ENCODE measurements around the gene COX6A2. TPM values are rescaled to one million over a fixed set of nuclear protein-coding genes. Genes with fewer than 3 reads are reported as not detected.
A peak's percentile ranks its signal among the peaks of the same experiment; 100 is the strongest.

Gene COX6A2
- polyA plus RNA-seq, 1 donor = 7.8 TPM

DNA sequence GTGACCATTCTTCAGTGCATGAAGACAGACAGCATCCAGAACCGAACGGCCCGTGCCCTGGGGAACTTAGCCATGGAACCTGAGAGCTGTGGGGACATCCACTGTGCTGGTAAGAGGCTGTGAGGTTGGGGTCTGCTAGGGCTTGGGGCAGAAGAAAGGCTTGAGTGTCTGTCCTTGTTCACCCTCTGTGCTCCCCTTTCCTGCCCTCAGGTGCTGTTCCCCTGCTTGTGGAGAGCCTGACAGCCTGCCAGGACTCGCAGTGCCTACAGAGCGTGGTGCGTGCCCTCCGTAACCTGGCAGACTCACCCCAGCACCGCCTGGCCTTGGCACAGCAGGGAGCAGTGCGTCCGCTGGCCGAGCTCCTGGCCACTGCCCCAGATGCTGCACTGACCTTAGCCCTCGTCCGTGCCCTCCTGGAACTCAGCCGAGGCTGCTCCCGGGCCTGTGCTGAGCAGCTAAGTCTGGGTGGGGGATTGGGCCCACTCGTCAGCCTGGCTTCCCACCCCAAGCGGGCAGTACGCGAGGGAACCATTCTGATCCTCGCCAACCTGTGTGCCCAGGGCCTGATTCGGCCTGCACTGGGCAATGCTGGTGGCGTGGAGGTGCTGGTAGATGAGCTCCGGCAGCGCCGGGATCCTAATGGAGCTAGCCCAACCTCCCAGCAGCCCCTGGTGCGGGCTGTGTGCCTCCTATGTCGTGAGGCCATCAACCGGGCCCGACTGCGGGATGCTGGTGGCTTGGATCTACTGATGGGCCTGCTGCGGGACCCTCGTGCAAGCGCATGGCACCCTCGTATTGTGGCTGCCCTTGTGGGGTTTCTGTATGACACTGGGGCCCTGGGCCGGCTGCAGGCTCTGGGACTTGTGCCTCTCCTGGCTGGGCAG is 34.0 kb upstream of the COX6A2 start:
- Histone ChIP-seq H3K4me3 (ENCODE audit: low read length) (no peak overlapping the region), H3K27me3 (ENCODE audit: control insufficient read depth, insufficient read depth, low read length) (no peaks in the 10 kb centered on the region), H3K4me1 (ENCODE audit: control insufficient read depth, insufficient read depth, low read length) (peaks cover 14% of the 10 kb centered on the region), H3K36me3 (ENCODE audit: control insufficient read depth, insufficient read depth, low read length) (peaks cover 43% of the 10 kb centered on the region), H3K27ac (ENCODE audit: low read length) (no peak overlapping the region), H3K9me3 (ENCODE audit: control insufficient read depth, low read depth, low read length) (no peaks in the 10 kb centered on the region)
- no peak for DNase-seq
- no CpG with 5 or more reads among the region's 35 CpGs for WGBS (ENCODE audit: insufficient coverage, low lambda C conversion rate)

DNA sequence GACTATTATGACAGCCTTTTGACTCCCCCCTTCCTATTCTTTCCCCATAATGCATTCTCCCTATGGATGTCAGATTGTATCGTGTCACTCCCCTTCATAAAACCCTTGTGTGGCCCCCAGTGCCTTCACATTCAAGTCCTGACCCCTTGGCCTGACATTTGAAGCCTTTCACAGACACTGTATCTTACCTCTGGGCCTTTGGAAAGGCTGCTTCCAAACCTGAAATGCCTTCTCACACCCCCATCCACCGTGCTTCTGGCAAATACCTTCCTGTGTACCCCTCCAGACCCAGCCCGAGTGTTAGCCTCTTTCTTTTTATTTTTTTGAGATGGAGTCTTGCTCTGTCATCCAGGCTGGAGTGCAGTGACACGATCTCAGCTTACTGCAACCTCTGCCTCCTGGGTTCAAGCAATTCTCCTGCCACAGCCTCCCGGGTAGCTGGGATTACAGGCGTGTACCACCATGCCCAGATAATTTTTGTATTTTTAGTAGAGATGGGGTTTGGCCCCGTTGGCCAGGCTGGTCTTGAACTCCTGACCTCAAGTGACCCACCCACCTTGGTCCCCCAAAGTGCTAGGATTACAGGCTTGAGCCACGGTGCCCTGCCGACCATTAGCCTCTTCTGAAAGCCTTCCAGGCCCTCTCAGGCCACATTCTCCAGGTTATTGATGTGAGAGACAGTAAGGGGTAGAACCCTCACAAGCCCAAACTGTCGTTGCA is 33.2 kb upstream of the COX6A2 start:
- 83% methylated on average over 1 of the region's 10 CpGs for WGBS (ENCODE audit: insufficient coverage, low lambda C conversion rate)
- peaks cover 47% of the 10 kb centered on the region for H3K36me3 ChIP-seq (ENCODE audit: control insufficient read depth, insufficient read depth, low read length)
- peaks cover 22% of the 10 kb centered on the region for H3K4me1 ChIP-seq (ENCODE audit: control insufficient read depth, insufficient read depth, low read length)
- no peak for DNase-seq
- H3K27ac ChIP-seq (ENCODE audit: low read length) = no peak overlapping the region
- H3K4me3 ChIP-seq (ENCODE audit: low read length) = no peak overlapping the region
- no peaks in the 10 kb centered on the region for H3K27me3 ChIP-seq (ENCODE audit: control insufficient read depth, insufficient read depth, low read length)
- no peaks in the 10 kb centered on the region for H3K9me3 ChIP-seq (ENCODE audit: control insufficient read depth, low read depth, low read length)

DNA sequence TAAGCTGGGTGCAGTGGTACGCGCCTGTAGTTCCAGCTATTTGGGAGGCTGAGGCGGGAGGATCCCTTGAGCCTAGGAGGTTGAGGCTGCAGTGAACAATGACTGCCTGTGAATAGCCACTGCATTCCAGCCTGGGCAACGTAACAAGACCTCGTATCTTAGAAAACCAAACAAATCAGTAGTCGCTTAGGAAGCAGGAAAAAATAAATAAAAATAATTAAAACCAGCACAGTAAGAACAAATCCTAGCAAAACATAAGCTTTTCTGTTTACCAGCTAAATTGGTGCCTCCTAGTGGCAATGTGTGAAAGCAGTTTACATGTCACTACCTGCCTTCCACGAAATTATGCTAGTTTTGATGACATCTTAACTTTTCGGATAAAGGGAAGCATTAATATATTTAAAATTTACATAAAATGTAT is 32.4 kb upstream of the COX6A2 start:
- no peaks in the 10 kb centered on the region for H3K27me3 ChIP-seq (ENCODE audit: control insufficient read depth, insufficient read depth, low read length)
- peak overlapping the region; percentile 95 for H3K27ac ChIP-seq (ENCODE audit: low read length)
- peaks cover 22% of the 10 kb centered on the region for H3K4me1 ChIP-seq (ENCODE audit: control insufficient read depth, insufficient read depth, low read length)
- H3K9me3 ChIP-seq (ENCODE audit: control insufficient read depth, low read depth, low read length) = no peaks in the 10 kb centered on the region
- peaks cover 40% of the 10 kb centered on the region for H3K36me3 ChIP-seq (ENCODE audit: control insufficient read depth, insufficient read depth, low read length)
- 60% methylated on average over 4 of the region's 8 CpGs for whole genome bisulfite sequencing (ENCODE audit: insufficient coverage, low lambda C conversion rate)
- H3K4me3 ChIP-seq (ENCODE audit: low read length) = peak overlapping the region; percentile 49
- peak in 1 of 2 donors; percentile 32 for DNase-seq

DNA sequence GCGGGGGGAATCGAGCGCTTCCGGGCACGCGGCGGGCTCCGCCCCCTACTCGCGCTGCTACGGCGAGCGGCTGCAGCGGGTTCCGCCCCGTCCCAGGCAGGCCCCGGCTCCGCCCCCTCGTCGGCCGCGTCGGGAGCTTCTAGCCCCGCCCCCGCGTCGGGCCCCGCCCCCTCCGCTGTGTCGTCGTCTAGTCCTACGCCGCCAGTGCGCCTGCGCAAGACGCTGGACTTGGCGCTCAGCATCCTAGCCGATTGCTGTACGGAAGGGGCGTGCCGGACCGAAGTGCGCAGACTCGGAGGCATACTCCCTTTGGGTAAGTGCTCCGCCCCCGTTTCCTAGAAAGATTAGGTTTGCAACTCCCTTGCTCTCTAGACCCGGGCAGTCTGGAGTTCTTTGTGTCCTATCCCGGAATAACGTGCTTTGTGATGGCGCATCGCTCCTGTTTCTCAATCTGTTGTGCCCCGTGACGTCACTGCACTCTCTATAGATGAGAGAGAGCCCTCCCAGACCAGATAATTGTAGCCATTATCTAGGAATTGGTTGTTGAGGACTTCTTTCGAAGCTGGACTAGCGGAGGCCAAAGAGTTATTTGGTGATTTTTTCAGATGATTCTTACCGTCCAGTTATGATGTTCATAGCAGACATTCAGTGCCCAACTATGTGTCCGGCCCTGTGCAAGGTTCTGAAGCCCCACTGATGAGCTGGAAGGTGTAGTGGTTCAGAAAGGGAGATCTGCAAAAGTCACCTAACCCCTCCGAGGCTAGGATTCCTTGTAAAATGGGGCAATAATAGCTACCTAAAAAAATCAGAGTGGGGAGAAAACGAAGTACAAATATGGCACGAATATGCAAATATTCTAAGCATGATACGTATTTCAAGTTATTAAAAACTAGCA is 31.8 kb upstream of the COX6A2 start:
- H3K4me1 ChIP-seq (ENCODE audit: control insufficient read depth, insufficient read depth, low read length) = peaks cover 22% of the 10 kb centered on the region
- no peaks in the 10 kb centered on the region for H3K27me3 ChIP-seq (ENCODE audit: control insufficient read depth, insufficient read depth, low read length)
- peak overlapping the region; percentile 95 for H3K27ac ChIP-seq (ENCODE audit: low read length)
- peak overlapping the region; percentile 67 for H3K4me3 ChIP-seq (ENCODE audit: low read length)
- H3K9me3 ChIP-seq (ENCODE audit: control insufficient read depth, low read depth, low read length) = no peaks in the 10 kb centered on the region
- peaks cover 39% of the 10 kb centered on the region for H3K36me3 ChIP-seq (ENCODE audit: control insufficient read depth, insufficient read depth, low read length)
- DNase-seq = peak; percentile 99 to 100
- 20% methylated on average over 1 of the region's 61 CpGs for WGBS (ENCODE audit: insufficient coverage, low lambda C conversion rate)

DNA sequence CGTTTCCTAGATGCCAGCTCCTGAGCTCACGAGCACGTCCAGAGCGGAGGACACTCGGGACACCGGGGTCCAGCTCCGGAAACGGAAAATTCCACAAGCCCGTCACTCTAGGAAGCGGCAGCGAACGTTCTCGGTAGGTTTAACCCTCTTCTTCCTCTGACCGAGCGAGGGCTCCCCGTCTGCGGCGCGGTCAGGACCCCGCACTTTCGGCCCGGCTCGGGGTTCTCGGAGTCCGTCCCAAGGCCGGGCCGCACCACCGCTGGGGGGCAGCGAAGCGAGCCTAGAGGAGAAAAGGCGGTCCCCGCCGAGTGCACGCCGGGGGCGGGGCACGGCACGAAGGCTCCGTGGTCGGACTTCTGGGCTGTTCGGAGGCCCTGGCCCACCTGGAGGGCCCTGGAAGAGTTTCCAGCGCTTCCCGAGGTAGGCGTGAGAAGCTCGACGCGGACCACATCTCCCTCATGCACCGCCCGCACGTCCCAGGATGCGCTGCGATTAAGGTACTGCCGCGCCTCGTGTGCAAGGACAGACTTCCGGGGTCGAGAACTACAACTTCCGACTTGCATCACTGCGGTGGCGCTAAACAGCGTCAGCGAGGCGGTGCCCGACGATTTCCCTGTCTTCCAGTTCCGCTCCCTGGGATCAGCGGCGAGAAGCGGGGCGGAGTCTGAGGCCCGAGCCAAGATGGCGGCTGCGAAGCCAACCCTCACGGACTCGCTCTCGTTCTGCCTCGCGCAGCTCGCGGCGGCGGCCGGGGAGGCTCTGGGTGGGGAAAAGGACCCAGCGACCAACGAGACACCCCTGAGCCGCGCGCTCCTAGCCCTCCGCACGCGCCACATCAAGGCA is 30.9 kb upstream of the COX6A2 start, which contains the start of gene ARMC5:
Gene ARMC5, plus strand, starts transcription at position 658 of the 843 bp plus-strand sequence. Its CDS starts 24 bp downstream, at position 682.
- peaks cover 33% of the 10 kb centered on the region for H3K36me3 ChIP-seq (ENCODE audit: control insufficient read depth, insufficient read depth, low read length)
- H3K27me3 ChIP-seq (ENCODE audit: control insufficient read depth, insufficient read depth, low read length) = no peaks in the 10 kb centered on the region
- H3K4me3 ChIP-seq (ENCODE audit: low read length) = peak within 1 kb of the TSS; percentile 67
- no CpG with 5 or more reads among the region's 91 CpGs for WGBS (ENCODE audit: insufficient coverage, low lambda C conversion rate)
- DNase-seq = peak; percentile 98 to 99
- no peaks in the 10 kb centered on the region for H3K9me3 ChIP-seq (ENCODE audit: control insufficient read depth, low read depth, low read length)
- peaks cover 22% of the 10 kb centered on the region for H3K4me1 ChIP-seq (ENCODE audit: control insufficient read depth, insufficient read depth, low read length)
- peak within 1 kb of the TSS; percentile 95 for H3K27ac ChIP-seq (ENCODE audit: low read length)

DNA sequence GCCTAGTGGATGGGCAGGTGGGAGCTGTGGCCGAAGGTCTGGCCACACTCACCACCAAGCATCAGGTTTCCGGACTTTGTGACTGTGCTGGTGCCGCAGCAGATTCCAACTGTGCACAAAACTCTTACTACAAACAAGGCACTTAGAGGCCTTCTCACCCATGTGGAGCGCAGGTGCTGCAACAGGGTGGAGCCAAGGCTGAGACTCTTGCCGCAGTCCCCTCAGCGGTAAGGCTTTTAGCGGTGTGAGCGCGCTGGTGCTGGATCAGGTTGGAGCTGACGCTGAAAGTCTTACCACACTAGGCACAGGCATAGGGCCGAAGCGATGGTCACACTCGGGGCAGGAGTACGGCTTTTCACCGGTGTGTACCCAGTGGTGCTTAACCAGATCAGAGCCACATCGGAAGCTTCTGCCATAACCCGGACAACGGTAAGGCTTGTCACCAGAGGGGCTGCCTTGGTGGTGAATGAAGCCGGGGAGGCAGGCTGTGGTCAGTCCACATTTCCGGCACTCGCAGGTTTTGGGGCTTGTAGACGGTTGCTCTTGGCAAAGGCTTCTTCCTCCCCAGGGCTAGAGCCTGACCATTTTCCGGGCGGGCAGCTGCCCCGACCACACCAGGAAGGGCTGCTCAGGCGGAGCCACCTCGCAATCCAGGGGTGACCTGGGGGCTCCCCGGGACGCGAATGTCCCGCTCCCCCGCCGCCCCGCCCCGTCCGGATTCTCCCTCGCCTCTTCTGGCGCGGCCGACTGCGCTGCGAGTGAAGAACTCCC is 30.1 kb upstream of the COX6A2 start:
- peak overlapping the region; percentile 85 for H3K27ac ChIP-seq (ENCODE audit: low read length)
- peak overlapping the region; percentile 67 for H3K4me3 ChIP-seq (ENCODE audit: low read length)
- DNase-seq = peak; percentile 66 to 84
- H3K9me3 ChIP-seq (ENCODE audit: control insufficient read depth, low read depth, low read length) = no peaks in the 10 kb centered on the region
- peaks cover 22% of the 10 kb centered on the region for H3K4me1 ChIP-seq (ENCODE audit: control insufficient read depth, insufficient read depth, low read length)
- peaks cover 25% of the 10 kb centered on the region for H3K36me3 ChIP-seq (ENCODE audit: control insufficient read depth, insufficient read depth, low read length)
- H3K27me3 ChIP-seq (ENCODE audit: control insufficient read depth, insufficient read depth, low read length) = no peaks in the 10 kb centered on the region
- WGBS (ENCODE audit: insufficient coverage, low lambda C conversion rate) = no CpG with 5 or more reads among the region's 42 CpGs

DNA sequence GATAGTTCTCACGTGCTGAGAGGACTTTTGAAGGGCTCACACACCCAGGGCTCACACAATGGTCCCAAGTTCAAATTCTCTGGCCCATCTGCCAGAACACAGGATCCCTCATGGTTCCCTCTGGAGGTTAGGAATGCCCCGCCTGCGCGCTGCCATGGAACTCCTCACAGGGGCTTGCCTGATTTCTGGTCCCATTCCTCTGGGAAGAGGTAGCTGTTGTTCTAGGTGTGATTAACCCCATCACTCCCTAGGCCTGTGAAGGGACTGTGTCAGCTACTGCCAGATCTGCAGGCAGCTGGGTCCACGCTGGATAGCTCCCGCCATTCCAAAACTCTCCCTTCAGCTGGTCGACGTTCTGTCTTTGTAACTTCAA is 28.8 kb upstream of the COX6A2 start:
- no peak for DNase-seq
- H3K27ac ChIP-seq (ENCODE audit: low read length) = no peak overlapping the region
- peaks cover 14% of the 10 kb centered on the region for H3K36me3 ChIP-seq (ENCODE audit: control insufficient read depth, insufficient read depth, low read length)
- H3K4me1 ChIP-seq (ENCODE audit: control insufficient read depth, insufficient read depth, low read length) = peaks cover 22% of the 10 kb centered on the region
- H3K9me3 ChIP-seq (ENCODE audit: control insufficient read depth, low read depth, low read length) = no peaks in the 10 kb centered on the region
- no peaks in the 10 kb centered on the region for H3K27me3 ChIP-seq (ENCODE audit: control insufficient read depth, insufficient read depth, low read length)
- no peak overlapping the region for H3K4me3 ChIP-seq (ENCODE audit: low read length)
- no CpG with 5 or more reads among the region's 8 CpGs for WGBS (ENCODE audit: insufficient coverage, low lambda C conversion rate)

DNA sequence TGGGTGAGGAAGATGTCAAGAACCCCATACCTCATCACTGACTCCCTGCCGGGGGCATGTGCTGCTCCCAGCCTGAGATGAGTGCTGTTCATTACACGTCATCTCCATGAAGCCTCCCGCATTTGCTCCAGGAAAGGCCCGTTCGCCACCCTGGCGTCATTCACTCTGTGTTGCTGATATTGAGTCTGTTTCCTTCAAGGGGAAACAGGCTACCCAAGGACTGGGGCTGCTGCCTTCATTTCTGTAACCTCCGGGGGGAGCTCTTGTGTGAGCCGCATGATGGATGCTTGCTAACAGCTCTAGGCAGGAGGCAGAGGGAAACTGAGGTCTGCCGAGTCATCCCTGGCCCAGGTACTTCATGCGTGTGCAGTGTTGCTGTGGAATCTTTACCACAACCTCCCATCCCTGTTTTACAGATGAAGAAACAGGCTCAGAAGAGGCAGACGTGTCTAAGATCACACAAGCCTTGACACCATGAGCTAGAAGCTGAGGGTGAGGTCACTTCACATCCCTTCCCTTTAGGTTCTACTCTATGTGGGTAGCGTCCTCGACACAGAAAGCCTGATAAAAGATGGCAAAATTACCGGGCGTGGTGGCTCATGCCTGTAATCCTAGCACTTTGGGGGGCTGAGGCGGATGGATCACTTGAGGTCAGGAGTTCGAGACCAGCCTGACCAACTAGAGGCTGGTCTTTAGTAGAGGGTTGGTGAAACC is 27.6 kb upstream of the COX6A2 start:
- no peak for DNase-seq
- H3K27me3 ChIP-seq (ENCODE audit: control insufficient read depth, insufficient read depth, low read length) = no peaks in the 10 kb centered on the region
- H3K4me1 ChIP-seq (ENCODE audit: control insufficient read depth, insufficient read depth, low read length) = peaks cover 22% of the 10 kb centered on the region
- no peak overlapping the region for H3K4me3 ChIP-seq (ENCODE audit: low read length)
- H3K36me3 ChIP-seq (ENCODE audit: control insufficient read depth, insufficient read depth, low read length) = peaks cover 9% of the 10 kb centered on the region
- WGBS (ENCODE audit: insufficient coverage, low lambda C conversion rate) = no CpG with 5 or more reads among the region's 17 CpGs
- H3K27ac ChIP-seq (ENCODE audit: low read length) = no peak overlapping the region
- H3K9me3 ChIP-seq (ENCODE audit: control insufficient read depth, low read depth, low read length) = no peaks in the 10 kb centered on the region
